NCI-H146 treated with DMSO at 0.1 percent for 48 hours (cell line): ENCODE results near the gene HACD4.
"Not testable (repeated sequence)": the region's sequence is repeated elsewhere in the genome, so short reads cannot be mapped to it uniquely, and the experiment has no call there.

Experiments
- DNase-seq: peaks from one replicate; lab custom pipeline; 2025; ENCODE audit not compliant: unreplicated experiment; lab: John Stamatoyannopoulos, UW

The HACD4 gene

GRCh38 chr9:20973246-20973947 is 58.0 kb downstream of the HACD4 start:
- not testable (repeated sequence) for DNase-seq

- DNase-seq: no peak
Measured at GRCh38 chr9:20972684-20973083, 58.8 kb downstream of the HACD4 start.

GRCh38 chr9:20962536-20963225 is 68.8 kb downstream of the HACD4 start:
- DNase-seq: no peak

- DNase-seq: no peak
Measured at GRCh38 chr9:20950707-20951106, 80.7 kb downstream of the HACD4 start.
